GM23338 (cell line): ENCODE results near the gene SLC66A1. TPM values are rescaled to one million over a fixed set of nuclear protein-coding genes. Genes with fewer than 3 reads are reported as not detected.

Experiments
- ATAC-seq: fragments of 200-7000 bp; cut with Tn5 transposase; 3 replicates; pipeline ENCODE4 v1.9.1; 2020
- DNase-seq: peaks from one replicate; pipeline ENCODE4 v3.0.0-alpha.2; 2015; ENCODE audit warnings: low spot score
- H2AFZ ChIP-seq: fragments of 200-600 bp; sonication (generic); 2 replicates; pipeline ENCODE4 v1.8.0; 2016; ENCODE audit warnings: antibody characterized with exemption, mild to moderate bottlenecking, moderate library complexity
- H3F3A ChIP-seq: fragments of 200-600 bp; sonication (generic); replicated peaks from 2 replicates; pipeline ENCODE4 v1.8.0; 2017; ENCODE audit warnings: antibody characterized with exemption, mixed run types, low read depth
- H3K27ac ChIP-seq: fragments of 200-600 bp; sonication (generic); 2 replicates; pipeline ENCODE4 v1.6.1; 2016; ENCODE audit warnings: low read depth
- H3K27me3 ChIP-seq: fragments of 200-600 bp; sonication (generic); 2 replicates; pipeline ENCODE4 v1.8.0; 2016; ENCODE audit warnings: mild to moderate bottlenecking, mixed run types, moderate library complexity; ENCODE audit not compliant: insufficient read depth
- H3K36me3 ChIP-seq: fragments of 200-600 bp; sonication (generic); 2 replicates; pipeline ENCODE4 v1.8.0; 2016; ENCODE audit warnings: mild to moderate bottlenecking; ENCODE audit not compliant: insufficient read depth
- H3K4me1 ChIP-seq: fragments of 200-600 bp; sonication (generic); 2 replicates; pipeline ENCODE4 v1.8.0; 2016; ENCODE audit warnings: mild to moderate bottlenecking, moderate library complexity; ENCODE audit not compliant: insufficient read depth
- H3K4me2 ChIP-seq: fragments of 200-600 bp; sonication (generic); 2 replicates; pipeline ENCODE4 v1.7.1; 2017; ENCODE audit warnings: mixed run types
- H3K4me3 ChIP-seq: fragments of 200-600 bp; sonication (generic); 2 replicates; pipeline ENCODE4 v1.6.1; 2016; ENCODE audit warnings: mixed run types
- H3K79me2 ChIP-seq: fragments of 200-600 bp; sonication (generic); replicated peaks from 2 replicates; pipeline ENCODE4 v1.8.0; 2017; ENCODE audit warnings: mild to moderate bottlenecking; ENCODE audit not compliant: insufficient read depth
- H3K9me2 ChIP-seq: fragments of 200-600 bp; sonication (generic); 2 replicates; pipeline ENCODE4 v1.8.0; 2017; ENCODE audit not compliant: insufficient read depth
- H4K20me1 ChIP-seq: fragments of 200-600 bp; sonication (generic); replicated peaks from 2 replicates; pipeline ENCODE4 v1.8.0; 2017; ENCODE audit warnings: mild to moderate bottlenecking; ENCODE audit not compliant: insufficient read depth
- H3K27ac Mint-ChIP-seq: 2 replicates; pipeline ENCODE4 v1.8.0; 2020; ENCODE audit warnings: inconsistent platforms, mild to moderate bottlenecking, moderate library complexity, mixed read lengths
- H3K27me3 Mint-ChIP-seq: 3 replicates; pipeline ENCODE4 v1.8.0; 2022; ENCODE audit warnings: low read depth, mild to moderate bottlenecking, moderate library complexity, mixed read lengths, inconsistent platforms; ENCODE audit not compliant: insufficient read depth, poor library complexity
- H3K36me3 Mint-ChIP-seq: 3 replicates; pipeline ENCODE4 v1.8.0; 2021; ENCODE audit warnings: low read depth, mild to moderate bottlenecking, inconsistent platforms, moderate library complexity, mixed read lengths
- H3K4me1 Mint-ChIP-seq: 3 replicates; pipeline ENCODE4 v1.8.0; 2020; ENCODE audit warnings: mild to moderate bottlenecking, inconsistent platforms, mixed read lengths
- H3K4me3 Mint-ChIP-seq: 3 replicates; pipeline ENCODE4 v1.8.0; 2021; ENCODE audit warnings: moderate library complexity, mild to moderate bottlenecking, inconsistent platforms, mixed read lengths
- H3K9me3 Mint-ChIP-seq: 3 replicates; pipeline ENCODE4 v1.8.0; 2020; ENCODE audit warnings: moderate library complexity, mild to moderate bottlenecking, inconsistent platforms, mixed read lengths
- CTCF ChIP-seq, 2 experiments: fragments of 200-600 bp in 1 of 2; sonication (generic) in 1 of 2; conservative IDR thresholded peaks; 2 replicates each; pipeline versions ENCODE4 v1.5.1 to v1.6.1; 2016 to 2017; ENCODE audit warnings: antibody characterized with exemption in 2 of 2, low read depth in 2 of 2, mild to moderate bottlenecking in 2 of 2, moderate library complexity in 1 of 2
- ETS1 ChIP-seq: IDR thresholded peaks from 2 replicates; pipeline ENCODE4 v1.6.1; 2016; ENCODE audit warnings: antibody characterized with exemption
- EZH2 ChIP-seq: fragments of 200-600 bp; sonication (generic); IDR thresholded peaks from one replicate; pipeline ENCODE4 v1.8.0; 2017; ENCODE audit warnings: antibody characterized with exemption, mild to moderate bottlenecking, low read depth; ENCODE audit not compliant: unreplicated experiment
- EZH2phosphoT487 ChIP-seq: fragments of 200-600 bp; sonication (generic); IDR thresholded peaks from one replicate; pipeline ENCODE4 v1.8.1; 2018; ENCODE audit warnings: antibody characterized with exemption; ENCODE audit not compliant: unreplicated experiment
- JUNB ChIP-seq: IDR thresholded peaks from one replicate; pipeline ENCODE4 v1.6.1; 2016; ENCODE audit warnings: antibody characterized with exemption; ENCODE audit not compliant: unreplicated experiment
- POLR2AphosphoS5 ChIP-seq: IDR thresholded peaks from 2 replicates; pipeline ENCODE4 v1.6.1; 2016; ENCODE audit warnings: antibody characterized with exemption, low read depth
- STAT1 ChIP-seq: IDR thresholded peaks from one replicate; pipeline ENCODE4 v1.6.1; 2016; ENCODE audit warnings: antibody characterized with exemption; ENCODE audit not compliant: unreplicated experiment
- ZNF114 ChIP-seq: fragments of 250-450 bp; sonication (Bioruptor Pico); IDR thresholded peaks from 2 replicates; pipeline ENCODE4 v1.5.0; 2020; ENCODE audit warnings: mild to moderate bottlenecking, moderate library complexity
- polyA plus RNA-seq: library from polyadenylated mRNA; unstranded; fragments of >200 nt; fragmentation: Nextera tagmentation; extraction: Ambion mirVana; gene quantifications from 2 replicates; pipeline ENCODE4 v1.2.1, GENCODE V29; 2016
- total RNA-seq: library from RNA; depleted of rRNA; stranded (reverse); fragments of >200 nt; shearing (Covaris generic); gene quantifications from 2 replicates; pipeline ENCODE4 v1.2.3, GENCODE V29; 2014

The SLC66A1 gene
- total and polyA plus RNA-seq, 2 experiments from 2014 or later, result 6.9 to 19.7 TPM

GRCh38 chr1:19360432-19360831 is 48.3 kb downstream of the SLC66A1 start:
- DNase-seq (no peak), ATAC-seq (peak; percentile 19)
- H4K20me1 ChIP-seq, result peaks cover 39% of the 10 kb centered on the region

GRCh38 chr1:19360843-19361610 is 48.9 kb downstream of the SLC66A1 start:
- Mint-ChIP-seq H3K27me3 (peaks cover 9% of the 10 kb centered on the region), H3K27ac (peak overlapping the region; percentile 60; the same call in 1 of the 2 replicates), H3K36me3 (peaks cover 23% of the 10 kb centered on the region), H3K4me3 (no peak overlapping the region), H3K9me3 (no peaks in the 10 kb centered on the region), H3K4me1 (peaks cover 20% of the 10 kb centered on the region)
- no peak overlapping the region for H3K4me2 ChIP-seq
- H4K20me1 ChIP-seq, result peaks cover 42% of the 10 kb centered on the region
- H3K27ac ChIP-seq, result 0 out of 2 replicates have a peak overlapping the region, but pooled peaks have one; percentile 39
- TF ChIP-seq ZNF114 (no peak), JUNB (no peak), EZH2 (no peak), ETS1 (no peak), EZH2phosphoT487 (no peak), CTCF (conservative IDR thresholded peaks at IDR 0.05; ENCODE audit: low read depth in 2 of 2) (peak in 1 of 2 experiments; percentile 3; a peak in 1 of 4 replicates)
- 0 out of 2 replicates have a peak, but pooled peaks cover 2% of the 10 kb centered on the region for H3F3A ChIP-seq
- no peaks in the 10 kb centered on the region for H3K9me2 ChIP-seq
- H3K4me3 ChIP-seq, result no peak overlapping the region
- no peaks in the 10 kb centered on the region for H3K27me3 ChIP-seq
- no peak overlapping the region for H2AFZ ChIP-seq
- ATAC-seq (peak; percentile 47), DNase-seq (no peak)
- H3K79me2 ChIP-seq, result peaks cover 77% of the 10 kb centered on the region
- H3K4me1 ChIP-seq, result no peaks in the 10 kb centered on the region
- no peaks in the 10 kb centered on the region for H3K36me3 ChIP-seq

More at GRCh38 chr1:19360432-19360831, 48.3 kb downstream of the SLC66A1 start:
- Histone ChIP-seq H3K27ac (0 out of 2 replicates have a peak overlapping the region, but pooled peaks have one; percentile 39), H3K79me2 (peaks cover 71% of the 10 kb centered on the region), H3K4me3 (no peak overlapping the region), H3K4me2 (no peak overlapping the region), H3K9me2 (no peaks in the 10 kb centered on the region), H3F3A (0 out of 2 replicates have a peak, but pooled peaks cover 2% of the 10 kb centered on the region), H3K27me3 (no peaks in the 10 kb centered on the region), H3K36me3 (no peaks in the 10 kb centered on the region), H3K4me1 (no peaks in the 10 kb centered on the region), H2AFZ (no peak overlapping the region)
- Mint-ChIP-seq H3K4me3 (no peak overlapping the region), H3K9me3 (no peaks in the 10 kb centered on the region), H3K27me3 (peaks cover 11% of the 10 kb centered on the region), H3K4me1 (peaks cover 25% of the 10 kb centered on the region), H3K36me3 (peaks cover 29% of the 10 kb centered on the region), H3K27ac (no peak overlapping the region)
- TF ChIP-seq CTCF (conservative IDR thresholded peaks at IDR 0.05; ENCODE audit: low read depth in 2 of 2) (no peak), POLR2AphosphoS5 (no peak), JUNB (no peak), STAT1 (no peak), EZH2 (no peak), ETS1 (no peak)
